Dermis lymphatic vessel endothelial cell (primary cell): ENCODE data around the gene SLC35B3. TPM values are rescaled to one million over a fixed set of nuclear protein-coding genes. Genes with fewer than 3 reads are reported as not detected.

Source experiments
- total RNA-seq: library from RNA; depleted of rRNA; stranded (reverse); fragments of >200 nt; gene quantifications from 2 replicates; pipeline ENCODE4 v1.2.1, GENCODE V29; 2014

Gene SLC35B3
- total RNA-seq, result 16.8 and 19.2 TPM in 2 replicates

DNA sequence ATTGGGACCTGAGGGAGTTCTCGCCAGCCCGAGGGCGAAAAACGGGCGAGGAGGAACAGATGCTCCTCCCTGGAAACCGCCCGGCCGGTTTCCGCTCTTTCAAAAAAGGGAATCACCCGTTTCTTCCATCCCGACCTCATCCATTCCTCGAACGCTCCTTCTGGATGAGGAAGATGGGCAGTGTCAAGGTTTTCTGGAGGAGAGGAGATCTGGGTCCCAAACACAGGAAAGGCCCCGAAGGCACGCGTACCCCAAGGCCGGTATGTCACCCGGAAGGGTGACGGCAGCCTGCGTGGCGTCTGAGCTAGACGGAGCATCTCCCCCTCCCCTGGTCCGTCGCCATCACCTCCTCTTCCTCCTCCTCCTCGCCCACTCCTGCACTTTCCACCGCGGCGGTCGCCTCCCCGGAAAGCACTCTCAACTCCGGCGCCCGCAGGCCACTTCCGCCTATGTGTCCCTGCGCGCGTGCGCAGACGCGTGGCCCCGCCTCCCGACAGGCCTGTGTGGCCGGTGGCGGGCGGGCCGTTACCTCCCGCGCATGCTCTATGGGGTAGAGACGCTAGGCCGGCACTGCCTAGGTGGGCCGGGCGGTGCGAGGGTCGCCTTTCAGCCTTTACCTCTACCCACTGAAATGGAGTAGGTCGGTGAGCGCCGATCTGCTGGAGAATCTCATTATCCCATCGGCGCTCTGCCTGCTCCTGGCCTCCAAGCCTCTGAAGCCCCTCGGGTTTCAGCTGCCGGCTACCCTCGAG is at the start of gene SLC35B3:
TSS of gene SLC35B3 (minus strand) at position 453 of the 752 bp plus-strand sequence.

